OCI-LY3 (cell line): ENCODE results near the gene RAI1.

Experiments
- H2AFZ ChIP-seq: fragments of 200-600, 300-600 bp; shearing (Covaris generic); 2 replicates; pipeline ENCODE4 v1.6.0; 2014; ENCODE audit warnings: antibody characterized with exemption, low read depth, low read length
- H3K27ac ChIP-seq: fragments of 200-600, 300-600 bp; sonication (generic); 2 replicates; pipeline ENCODE4 v1.5.1; 2014; ENCODE audit warnings: mild to moderate bottlenecking, low read length, moderate library complexity, mixed read lengths
- H3K27me3 ChIP-seq: fragments of 200-600, 300-600 bp; sonication (generic); 2 replicates; pipeline ENCODE4 v1.6.1; 2014; ENCODE audit warnings: low read depth, low read length, mixed read lengths
- H3K36me3 ChIP-seq: fragments of 200-600, 300-600 bp; sonication (generic); replicated peaks from 2 replicates; pipeline ENCODE3; 2014; ENCODE audit warnings: low read depth, low read length, mixed read lengths
- H3K4me1 ChIP-seq: fragments of 300-600, 200-600 bp; sonication (generic); 2 replicates; pipeline ENCODE4 v1.6.1; 2014; ENCODE audit warnings: low read length, mixed read lengths
- H3K4me2 ChIP-seq: fragments of 200-600, 300-600 bp; sonication (generic); 2 replicates; pipeline ENCODE4 v1.6.1; 2014; ENCODE audit warnings: low read length, mixed read lengths
- H3K4me3 ChIP-seq: fragments of 300-600, 200-600 bp; sonication (generic); 2 replicates; pipeline ENCODE4 v1.5.1; 2014; ENCODE audit warnings: antibody characterized with exemption, mild to moderate bottlenecking, low read length, moderate library complexity
- H3K79me2 ChIP-seq: fragments of 300-600, 200-600 bp; shearing (Covaris generic); 2 replicates; pipeline ENCODE4 v1.6.1; 2014; ENCODE audit warnings: mild to moderate bottlenecking, low read length, mixed read lengths
- H3K9ac ChIP-seq: fragments of 300-600, 200-600 bp; shearing (Covaris generic); 2 replicates; pipeline ENCODE4 v1.6.0; 2014; ENCODE audit warnings: mild to moderate bottlenecking, low read length, moderate library complexity
- H3K9me3 ChIP-seq: fragments of 200-600, 300-600 bp; shearing (Covaris generic); 2 replicates; pipeline ENCODE4 v1.6.1; 2014; ENCODE audit warnings: low read length, mixed read lengths; ENCODE audit not compliant: insufficient read depth
- H4K20me1 ChIP-seq: fragments of 200-600, 300-600 bp; sonication (generic); 2 replicates; pipeline ENCODE4 v1.6.1; 2016; ENCODE audit warnings: low read length, mixed read lengths; ENCODE audit not compliant: insufficient read depth
- EZH2phosphoT487 ChIP-seq: fragments of 200-600 bp; shearing (Covaris generic); IDR thresholded peaks from 2 replicates; pipeline ENCODE4 v1.6.1; 2018; ENCODE audit warnings: antibody characterized with exemption, mixed run types, low read depth
- TF ChIP-seq, protein P1 (sequence below): fragments of 200-600, 300-600 bp; sonication (generic); IDR thresholded peaks from 2 replicates; pipeline ENCODE4 v1.5.1; 2014; ENCODE audit warnings: antibody characterized with exemption, low read length, low read depth

Gene RAI1

DNA sequence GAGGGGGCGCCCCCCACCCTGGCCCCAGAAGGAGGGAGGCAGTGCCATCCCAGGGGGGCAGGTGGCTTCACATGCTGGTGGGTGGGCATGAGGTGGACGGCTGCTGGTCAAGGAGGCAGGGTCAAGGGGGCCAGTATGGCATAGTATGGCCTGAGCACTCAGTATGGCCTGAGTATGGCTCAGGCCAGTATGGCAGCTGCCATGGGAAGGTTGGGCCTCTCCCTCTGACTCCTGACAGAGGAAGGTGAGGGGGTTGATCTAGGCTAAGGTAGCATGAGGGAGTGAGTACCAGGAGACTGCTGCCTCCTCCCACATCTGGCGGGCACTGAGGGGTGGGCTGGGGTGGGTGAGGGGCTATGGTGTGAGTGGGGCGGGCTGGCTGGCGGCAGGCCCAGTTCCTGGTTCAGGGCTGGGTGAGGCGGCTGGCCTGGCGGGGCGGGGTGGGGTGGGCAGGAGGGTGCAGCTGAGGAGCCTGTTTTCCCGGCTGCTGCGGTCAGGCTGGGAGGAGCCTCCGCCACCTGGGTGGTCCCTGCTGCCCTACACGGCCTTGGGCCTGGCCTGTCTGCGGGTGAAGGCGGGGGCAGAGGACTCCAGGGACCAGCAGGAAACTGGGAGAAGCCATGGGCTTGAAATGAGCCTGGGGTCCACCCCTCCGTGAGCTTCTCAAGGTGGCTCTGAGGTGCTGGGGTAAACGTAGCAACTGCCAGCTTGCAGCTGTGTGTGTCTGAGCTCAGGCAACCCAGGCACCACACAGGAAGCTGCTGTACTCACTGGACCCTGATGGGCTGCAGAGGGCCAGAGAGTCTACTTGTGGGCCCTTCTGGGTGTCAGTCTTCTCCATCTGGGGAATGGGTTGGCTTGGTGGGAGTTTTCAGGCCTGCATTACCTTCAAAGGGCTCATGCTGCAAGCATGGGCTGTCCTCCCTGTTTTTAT, 57.0 kb downstream of the RAI1 start:
- Histone ChIP-seq H3K79me2 (no peaks in the 10 kb centered on the region), H2AFZ (no peak overlapping the region), H3K4me2 (no peak overlapping the region), H3K27me3 (no peaks in the 10 kb centered on the region), H3K36me3 (no peaks in the 10 kb centered on the region), H3K4me3 (no peak overlapping the region), H3K9ac (no peak overlapping the region), H3K4me1 (peaks cover 4% of the 10 kb centered on the region), H3K27ac (no peak overlapping the region), H4K20me1 (no peaks in the 10 kb centered on the region), H3K9me3 (no peaks in the 10 kb centered on the region)
- TF ChIP-seq EZH2phosphoT487 = no peak
- TF ChIP-seq, protein P1, sequence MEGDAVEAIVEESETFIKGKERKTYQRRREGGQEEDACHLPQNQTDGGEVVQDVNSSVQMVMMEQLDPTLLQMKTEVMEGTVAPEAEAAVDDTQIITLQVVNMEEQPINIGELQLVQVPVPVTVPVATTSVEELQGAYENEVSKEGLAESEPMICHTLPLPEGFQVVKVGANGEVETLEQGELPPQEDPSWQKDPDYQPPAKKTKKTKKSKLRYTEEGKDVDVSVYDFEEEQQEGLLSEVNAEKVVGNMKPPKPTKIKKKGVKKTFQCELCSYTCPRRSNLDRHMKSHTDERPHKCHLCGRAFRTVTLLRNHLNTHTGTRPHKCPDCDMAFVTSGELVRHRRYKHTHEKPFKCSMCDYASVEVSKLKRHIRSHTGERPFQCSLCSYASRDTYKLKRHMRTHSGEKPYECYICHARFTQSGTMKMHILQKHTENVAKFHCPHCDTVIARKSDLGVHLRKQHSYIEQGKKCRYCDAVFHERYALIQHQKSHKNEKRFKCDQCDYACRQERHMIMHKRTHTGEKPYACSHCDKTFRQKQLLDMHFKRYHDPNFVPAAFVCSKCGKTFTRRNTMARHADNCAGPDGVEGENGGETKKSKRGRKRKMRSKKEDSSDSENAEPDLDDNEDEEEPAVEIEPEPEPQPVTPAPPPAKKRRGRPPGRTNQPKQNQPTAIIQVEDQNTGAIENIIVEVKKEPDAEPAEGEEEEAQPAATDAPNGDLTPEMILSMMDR = no peak

DNA sequence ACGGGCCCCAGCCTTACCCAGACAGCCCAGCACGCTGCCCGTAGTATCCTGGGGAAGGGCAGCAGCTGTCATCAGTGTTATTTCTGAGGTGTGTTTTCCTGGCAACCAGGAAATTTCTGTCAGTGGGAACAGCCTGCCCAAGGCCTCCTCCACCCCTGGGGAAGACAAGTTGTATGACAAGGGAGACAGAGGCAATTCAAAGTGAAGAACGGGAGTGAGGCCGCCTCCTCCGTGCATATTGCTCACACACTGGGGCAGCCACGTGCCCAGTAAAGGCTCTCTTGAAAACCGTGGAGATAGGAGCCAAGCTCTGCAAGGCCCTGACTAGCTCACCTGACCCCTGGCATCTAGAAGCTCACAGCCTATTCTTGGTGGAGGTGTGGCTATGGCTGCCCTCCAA, 57.6 kb downstream of the RAI1 start:
- H3K4me3 ChIP-seq = no peak overlapping the region
- no peak overlapping the region for H3K9ac ChIP-seq
- H3K79me2 ChIP-seq = no peaks in the 10 kb centered on the region
- no peak overlapping the region for H3K27ac ChIP-seq
- H3K4me2 ChIP-seq = no peak overlapping the region
- H3K27me3 ChIP-seq = no peaks in the 10 kb centered on the region
- no peaks in the 10 kb centered on the region for H4K20me1 ChIP-seq
- peaks cover 4% of the 10 kb centered on the region for H3K4me1 ChIP-seq
- H2AFZ ChIP-seq = no peak overlapping the region
- TF ChIP-seq EZH2phosphoT487 = no peak
- TF ChIP-seq, protein P1 = no peak
- no peaks in the 10 kb centered on the region for H3K36me3 ChIP-seq
- H3K9me3 ChIP-seq = no peaks in the 10 kb centered on the region

DNA sequence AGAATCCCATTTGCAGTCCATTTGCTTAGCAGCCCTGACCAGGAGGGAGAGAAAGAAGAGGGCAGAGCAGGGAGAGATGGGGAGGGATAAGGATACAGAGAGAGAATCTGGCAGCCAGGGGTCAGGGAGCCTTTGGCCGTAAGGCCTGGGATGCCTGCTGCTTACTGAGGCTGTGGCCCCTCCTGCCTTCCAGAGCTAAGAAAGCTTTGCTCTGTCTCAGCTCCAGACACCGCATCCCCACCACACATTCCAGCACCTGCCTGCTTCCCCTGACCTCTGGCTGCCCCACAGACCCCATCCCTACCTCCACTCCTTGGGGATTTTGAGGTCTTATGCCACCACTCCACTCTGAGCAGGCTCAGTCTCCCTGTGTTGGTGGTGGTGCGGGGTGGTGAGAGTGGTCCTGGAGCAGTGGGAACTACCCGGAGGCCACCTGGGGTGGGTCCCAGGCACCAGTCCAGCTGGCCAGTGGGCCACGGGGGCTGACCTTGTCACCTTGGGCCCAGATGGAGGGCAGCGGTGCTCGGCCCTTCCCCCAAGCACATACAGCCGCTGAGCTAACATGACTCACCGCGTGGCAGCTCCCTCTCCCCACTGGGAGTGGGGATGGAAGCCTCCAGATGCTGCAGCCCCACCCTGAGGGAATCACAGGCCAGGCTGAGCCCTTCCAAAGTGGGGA, 58.3 kb downstream of the RAI1 start:
- H3K4me3 ChIP-seq = no peak overlapping the region
- H3K36me3 ChIP-seq = no peaks in the 10 kb centered on the region
- TF ChIP-seq, protein P1 = no peak
- TF ChIP-seq EZH2phosphoT487 = no peak
- H4K20me1 ChIP-seq = no peaks in the 10 kb centered on the region
- H2AFZ ChIP-seq = no peak overlapping the region
- H3K4me2 ChIP-seq = no peak overlapping the region
- H3K79me2 ChIP-seq = no peaks in the 10 kb centered on the region
- no peaks in the 10 kb centered on the region for H3K9me3 ChIP-seq
- H3K27ac ChIP-seq = no peak overlapping the region
- no peak overlapping the region for H3K9ac ChIP-seq
- peaks cover 4% of the 10 kb centered on the region for H3K4me1 ChIP-seq
- H3K27me3 ChIP-seq = no peaks in the 10 kb centered on the region

DNA sequence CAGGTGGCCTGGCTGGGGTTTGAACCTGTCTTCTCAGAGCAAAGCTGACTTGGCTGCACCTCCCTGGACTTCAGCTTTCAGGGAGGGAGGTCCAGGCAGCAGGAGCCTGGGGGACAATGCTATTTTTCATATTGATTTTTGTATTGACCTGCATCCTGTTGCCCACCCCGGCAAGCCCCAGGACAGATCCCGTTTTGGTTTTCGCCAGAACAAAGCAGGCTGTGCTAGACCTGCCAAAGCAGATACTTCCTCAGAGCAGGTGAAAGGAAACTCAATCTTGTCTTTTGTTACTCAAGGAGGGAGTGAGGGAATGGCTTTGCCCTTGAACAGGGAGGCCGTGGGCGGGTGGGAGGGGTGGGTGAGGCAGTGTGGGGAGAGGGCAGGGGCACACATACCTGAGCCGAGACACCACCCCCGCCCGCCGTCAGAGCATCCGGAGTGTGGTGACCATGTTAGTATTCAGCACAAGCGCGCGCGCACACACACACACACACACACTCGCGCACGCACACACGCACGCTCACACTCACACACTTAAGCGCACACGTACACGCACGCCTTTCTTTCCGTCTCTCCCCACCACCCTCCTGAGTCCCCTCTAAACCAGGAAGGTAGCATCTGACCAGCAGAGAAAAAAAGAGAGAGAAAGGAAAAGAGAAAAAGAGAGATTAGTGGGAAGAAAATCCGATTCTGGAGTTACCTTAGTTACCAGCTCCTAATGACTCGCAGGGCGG, 59.5 kb downstream of the RAI1 start:
- no peak overlapping the region for H3K4me2 ChIP-seq
- no peaks in the 10 kb centered on the region for H3K4me1 ChIP-seq
- no peaks in the 10 kb centered on the region for H3K79me2 ChIP-seq
- no peak overlapping the region for H3K9ac ChIP-seq
- TF ChIP-seq, protein P1 = no peak
- TF ChIP-seq EZH2phosphoT487 = no peak
- no peak overlapping the region for H3K4me3 ChIP-seq
- H2AFZ ChIP-seq = no peak overlapping the region
- H3K27me3 ChIP-seq = no peaks in the 10 kb centered on the region
- H3K9me3 ChIP-seq = no peaks in the 10 kb centered on the region
- H4K20me1 ChIP-seq = no peaks in the 10 kb centered on the region
- H3K27ac ChIP-seq = no peak overlapping the region
- H3K36me3 ChIP-seq = no peaks in the 10 kb centered on the region
